Activated T-helper 1 cell treated with anti-CD3 and anti-CD28 coated beads, Interleukin-12 subunit alpha, Interleukin-12 subunit beta, Interleukin-2, Interleukin-4 antibody, amounts not matched to agents 30 ng/mL and 10 ng/mL and 1 ng/mL, durations not matched to agents 14 hours and 24 hours and 36 hours (primary cell): ENCODE measurements around the gene CGB5. TPM values are rescaled to one million over a fixed set of nuclear protein-coding genes. Genes with fewer than 3 reads are reported as not detected.
"Not testable (repeated sequence)": the region's sequence is repeated elsewhere in the genome, so short reads cannot be mapped to it uniquely, and the experiment has no call there.

Experiments
- DNase-seq: peaks from one replicate; pipeline ENCODE4 v3.0.0; 2021; ENCODE audit warnings: low spot score
- H3K27ac Mint-ChIP-seq: one replicate; pipeline ENCODE4 v1.8.0; 2021; ENCODE audit warnings: mild to moderate bottlenecking, mixed read lengths
- H3K27me3 Mint-ChIP-seq: one replicate; pipeline ENCODE4 v1.8.0; 2022; ENCODE audit warnings: mild to moderate bottlenecking, moderate library complexity, mixed read lengths; ENCODE audit not compliant: insufficient read depth
- H3K36me3 Mint-ChIP-seq: one replicate; pipeline ENCODE4 v1.8.0; 2021; ENCODE audit warnings: low read depth, mixed read lengths
- H3K4me1 Mint-ChIP-seq: one replicate; pipeline ENCODE4 v1.8.0; 2021; ENCODE audit warnings: low read depth, mixed read lengths
- H3K4me3 Mint-ChIP-seq: one replicate; pipeline ENCODE4 v1.8.0; 2021; ENCODE audit warnings: mild to moderate bottlenecking, moderate library complexity, mixed read lengths
- H3K9me3 Mint-ChIP-seq: one replicate; pipeline ENCODE4 v1.8.0; 2021; ENCODE audit warnings: mixed read lengths
- intact Hi-C: fragments of 100-400 bp; cut with micrococcal nuclease; formaldehyde crosslinking; loops from one replicate; pipeline ENCODE4 v1.15.1; 2024
- total RNA-seq: library from RNA; stranded (reverse); gene quantifications from 2 replicates; pipeline ENCODE4 v1.2.3, GENCODE V29; 2022

The CGB5 gene
- not detected in 2 replicates for total RNA-seq

- H3K36me3 Mint-ChIP-seq, H3K27ac Mint-ChIP-seq, H3K27me3 Mint-ChIP-seq, H3K9me3 Mint-ChIP-seq, intact Hi-C loops, DNase-seq, H3K4me1 Mint-ChIP-seq, H3K4me3 Mint-ChIP-seq: not testable (repeated sequence)
Measured at GRCh38 chr19:49043548-49043947, at the start of gene CGB5. Gene CGB5 (plus strand): TSS chr19:49043848. CDS start chr19:49044210, 362 bp downstream.

GRCh38 chr19:48994035-48994386 is 49.6 kb upstream of the CGB5 start:
- Mint-ChIP-seq H3K9me3 (no peaks in the 10 kb centered on the region), H3K4me1 (peaks cover 35% of the 10 kb centered on the region)

GRCh38 chr19:48997972-48998371 is 45.7 kb upstream of the CGB5 start:
- Mint-ChIP-seq H3K9me3 (no peaks in the 10 kb centered on the region), H3K27me3 (no peaks in the 10 kb centered on the region), H3K4me3 (no peak overlapping the region), H3K4me1 (peaks cover 31% of the 10 kb centered on the region), H3K27ac (peak overlapping the region; percentile 24), H3K36me3 (peaks cover 19% of the 10 kb centered on the region)
- peak; percentile 38 for DNase-seq
- intact Hi-C loops, result no loop called here

More at GRCh38 chr19:48994035-48994386, 49.6 kb upstream of the CGB5 start:
- intact Hi-C loops, result loop anchor here (5.0 kb wide), 3 partner anchors 38 to 667 kb away; partner anchors contain the start of genes CGB2 and EMP3
- no peaks in the 10 kb centered on the region for H3K27me3 Mint-ChIP-seq
- H3K27ac Mint-ChIP-seq, result peak overlapping the region; percentile 96
- no peak for DNase-seq
- peaks cover 15% of the 10 kb centered on the region for H3K36me3 Mint-ChIP-seq
- H3K4me3 Mint-ChIP-seq, result peak overlapping the region; percentile 94

GRCh38 chr19:48999481-49000325 is 43.9 kb upstream of the CGB5 start:
- Mint-ChIP-seq H3K27ac (no peak overlapping the region), H3K36me3 (peaks cover 19% of the 10 kb centered on the region)

GRCh38 chr19:49004133-49004532 is 39.5 kb upstream of the CGB5 start:
- peaks cover 27% of the 10 kb centered on the region for H3K36me3 Mint-ChIP-seq
- no peak overlapping the region for H3K27ac Mint-ChIP-seq
- no peaks in the 10 kb centered on the region for H3K9me3 Mint-ChIP-seq
- no peaks in the 10 kb centered on the region for H3K27me3 Mint-ChIP-seq
- peaks cover 9% of the 10 kb centered on the region for H3K4me1 Mint-ChIP-seq
- intact Hi-C loops, result no loop called here
- H3K4me3 Mint-ChIP-seq, result no peak overlapping the region
- DNase-seq, result no peak

More at GRCh38 chr19:48999481-49000325, 43.9 kb upstream of the CGB5 start:
- DNase-seq, result peak; percentile 51
- H3K4me3 Mint-ChIP-seq, result no peak overlapping the region
- H3K27me3 Mint-ChIP-seq, result no peaks in the 10 kb centered on the region
- intact Hi-C loops, result no loop called here
- no peaks in the 10 kb centered on the region for H3K9me3 Mint-ChIP-seq
- peaks cover 20% of the 10 kb centered on the region for H3K4me1 Mint-ChIP-seq

GRCh38 chr19:49004964-49005614 is 38.6 kb upstream of the CGB5 start:
- Mint-ChIP-seq H3K9me3 (no peaks in the 10 kb centered on the region), H3K4me3 (no peak overlapping the region), H3K36me3 (peaks cover 20% of the 10 kb centered on the region), H3K27ac (no peak overlapping the region), H3K27me3 (no peaks in the 10 kb centered on the region), H3K4me1 (no peaks in the 10 kb centered on the region)
- intact Hi-C loops, result no loop called here
- DNase-seq, result no peak

GRCh38 chr19:49006905-49007304 is 36.7 kb upstream of the CGB5 start:
- peaks cover 27% of the 10 kb centered on the region for H3K36me3 Mint-ChIP-seq
- DNase-seq, result no peak
- no peaks in the 10 kb centered on the region for H3K27me3 Mint-ChIP-seq
- no peaks in the 10 kb centered on the region for H3K9me3 Mint-ChIP-seq
- H3K4me3 Mint-ChIP-seq, result no peak overlapping the region
- H3K27ac Mint-ChIP-seq, result no peak overlapping the region
- intact Hi-C loops, result no loop called here
- H3K4me1 Mint-ChIP-seq, result no peaks in the 10 kb centered on the region

- Mint-ChIP-seq H3K36me3 (peaks cover 27% of the 10 kb centered on the region), H3K27me3 (no peaks in the 10 kb centered on the region), H3K9me3 (no peaks in the 10 kb centered on the region), H3K27ac (no peak overlapping the region), H3K4me1 (no peaks in the 10 kb centered on the region), H3K4me3 (no peak overlapping the region)
- intact Hi-C loops, result no loop called here
- DNase-seq, result no peak
Measured at GRCh38 chr19:49009828-49010227, 33.8 kb upstream of the CGB5 start.

GRCh38 chr19:49010453-49010852 is 33.2 kb upstream of the CGB5 start:
- Mint-ChIP-seq H3K4me3 (no peak overlapping the region), H3K27me3 (no peaks in the 10 kb centered on the region), H3K36me3 (peaks cover 25% of the 10 kb centered on the region), H3K4me1 (no peaks in the 10 kb centered on the region), H3K27ac (no peak overlapping the region), H3K9me3 (no peaks in the 10 kb centered on the region)
- DNase-seq, result no peak
- intact Hi-C loops, result no loop called here

GRCh38 chr19:49011194-49011593 is 32.5 kb upstream of the CGB5 start:
- H3K27me3 Mint-ChIP-seq, result no peaks in the 10 kb centered on the region
- intact Hi-C loops, result no loop called here
- no peak for DNase-seq

GRCh38 chr19:49014123-49014869 is 29.4 kb upstream of the CGB5 start:
- Mint-ChIP-seq H3K4me3 (no peak overlapping the region), H3K27me3 (peaks cover 5% of the 10 kb centered on the region), H3K27ac (no peak overlapping the region), H3K4me1 (peaks cover 8% of the 10 kb centered on the region), H3K36me3 (peaks cover 25% of the 10 kb centered on the region), H3K9me3 (no peaks in the 10 kb centered on the region)
- intact Hi-C loops, result no loop called here
- DNase-seq, result no peak

More at GRCh38 chr19:49011194-49011593, 32.5 kb upstream of the CGB5 start:
- Mint-ChIP-seq H3K36me3 (peaks cover 30% of the 10 kb centered on the region), H3K27ac (peak overlapping the region; percentile 4), H3K4me3 (no peak overlapping the region), H3K9me3 (no peaks in the 10 kb centered on the region), H3K4me1 (no peaks in the 10 kb centered on the region)

- H3K9me3 Mint-ChIP-seq, result no peaks in the 10 kb centered on the region
- H3K36me3 Mint-ChIP-seq, result peaks cover 25% of the 10 kb centered on the region
- intact Hi-C loops, result no loop called here
- H3K27ac Mint-ChIP-seq, result no peak overlapping the region
- H3K4me1 Mint-ChIP-seq, result peaks cover 10% of the 10 kb centered on the region
- no peak for DNase-seq
- H3K27me3 Mint-ChIP-seq, result peaks cover 6% of the 10 kb centered on the region
- no peak overlapping the region for H3K4me3 Mint-ChIP-seq
Measured at GRCh38 chr19:49014870-49015255, 28.8 kb upstream of the CGB5 start.
